ENCODE data around the gene UBE2F. TPM values are rescaled to one million over a fixed set of nuclear protein-coding genes. Genes with fewer than 3 reads are reported as not detected.

UBE2F gene
- total RNA-seq, 1 donor from 2014 or later, result 62.3 TPM

- Histone ChIP-seq H3K4me3 (ENCODE audit: low read depth, low read length) (no peak overlapping the region), H3K27me3 (ENCODE audit: control insufficient read depth, insufficient read depth, low read length) (no peaks in the 10 kb centered on the region), H3K36me3 (ENCODE audit: control insufficient read depth, insufficient read depth, low read length) (no peaks in the 10 kb centered on the region)
- TF ChIP-seq CTCF (IDR thresholded peaks at IDR 0.05; ENCODE audit: insufficient read depth, low read length, poor library complexity, severe bottlenecking), result no peak
- DNase-seq (ENCODE audit: low read depth), result no peak
Observed at GRCh38 chr2:238006510-238006909, 39.7 kb downstream of the UBE2F start.

DNA sequence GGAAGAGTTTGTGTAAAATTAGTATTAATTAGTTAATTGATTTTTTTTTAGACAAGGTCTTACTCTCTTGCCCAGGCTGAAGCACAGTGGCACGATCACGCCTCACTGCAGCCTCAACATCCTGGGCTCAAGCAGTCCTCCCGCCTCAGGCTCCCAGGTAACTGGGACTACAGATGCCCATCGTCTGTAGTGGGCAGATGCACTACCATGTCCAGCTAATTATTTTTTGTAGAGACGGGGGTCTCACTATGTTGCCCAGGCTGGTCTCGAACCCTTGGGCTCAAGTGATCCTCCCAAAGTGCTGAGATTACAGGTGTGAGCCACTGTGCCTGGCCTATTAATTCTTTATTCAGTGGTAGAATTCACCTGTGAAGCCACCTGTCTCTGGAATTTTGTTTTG lies 41.1 kb downstream of the UBE2F start:
- no peak for DNase-seq (ENCODE audit: low read depth)
- H3K36me3 ChIP-seq (ENCODE audit: control insufficient read depth, insufficient read depth, low read length), result no peaks in the 10 kb centered on the region
- no peak for TF ChIP-seq CTCF (IDR thresholded peaks at IDR 0.05; ENCODE audit: insufficient read depth, low read length, poor library complexity, severe bottlenecking)
- H3K27me3 ChIP-seq (ENCODE audit: control insufficient read depth, insufficient read depth, low read length), result no peaks in the 10 kb centered on the region
- no peak overlapping the region for H3K4me3 ChIP-seq (ENCODE audit: low read depth, low read length)

GRCh38 chr2:238009563-238009962 lies 42.7 kb downstream of the UBE2F start:
- H3K4me3 ChIP-seq (ENCODE audit: low read depth, low read length), result no peak overlapping the region
- H3K27me3 ChIP-seq (ENCODE audit: control insufficient read depth, insufficient read depth, low read length), result no peaks in the 10 kb centered on the region
- H3K36me3 ChIP-seq (ENCODE audit: control insufficient read depth, insufficient read depth, low read length), result no peaks in the 10 kb centered on the region
- DNase-seq (ENCODE audit: low read depth), result no peak
- no peak for TF ChIP-seq CTCF (IDR thresholded peaks at IDR 0.05; ENCODE audit: insufficient read depth, low read length, poor library complexity, severe bottlenecking)

GRCh38 chr2:238010572-238010971 lies 43.8 kb downstream of the UBE2F start:
- no peak overlapping the region for H3K4me3 ChIP-seq (ENCODE audit: low read depth, low read length)
- no peaks in the 10 kb centered on the region for H3K27me3 ChIP-seq (ENCODE audit: control insufficient read depth, insufficient read depth, low read length)
- TF ChIP-seq CTCF (IDR thresholded peaks at IDR 0.05; ENCODE audit: insufficient read depth, low read length, poor library complexity, severe bottlenecking), result no peak
- DNase-seq (ENCODE audit: low read depth), result no peak
- H3K36me3 ChIP-seq (ENCODE audit: control insufficient read depth, insufficient read depth, low read length), result no peaks in the 10 kb centered on the region

GRCh38 chr2:238013806-238014205 lies 47.0 kb downstream of the UBE2F start:
- no peak for TF ChIP-seq CTCF (IDR thresholded peaks at IDR 0.05; ENCODE audit: insufficient read depth, low read length, poor library complexity, severe bottlenecking)

GRCh38 chr2:238015705-238016104 lies 48.9 kb downstream of the UBE2F start:
- no peak for DNase-seq (ENCODE audit: low read depth)
- H3K27me3 ChIP-seq (ENCODE audit: control insufficient read depth, insufficient read depth, low read length), result no peaks in the 10 kb centered on the region
- no peak overlapping the region for H3K4me3 ChIP-seq (ENCODE audit: low read depth, low read length)
- TF ChIP-seq CTCF (IDR thresholded peaks at IDR 0.05; ENCODE audit: insufficient read depth, low read length, poor library complexity, severe bottlenecking), result peak; percentile 15
- H3K36me3 ChIP-seq (ENCODE audit: control insufficient read depth, insufficient read depth, low read length), result no peaks in the 10 kb centered on the region

More at GRCh38 chr2:238013806-238014205, 47.0 kb downstream of the UBE2F start:
- no peak for DNase-seq (ENCODE audit: low read depth)
- Histone ChIP-seq H3K27me3 (ENCODE audit: control insufficient read depth, insufficient read depth, low read length) (no peaks in the 10 kb centered on the region), H3K36me3 (ENCODE audit: control insufficient read depth, insufficient read depth, low read length) (no peaks in the 10 kb centered on the region), H3K4me3 (ENCODE audit: low read depth, low read length) (no peak overlapping the region)
